ENCODE measurements around the gene EXOSC10. TPM values are rescaled to one million over a fixed set of nuclear protein-coding genes. Genes with fewer than 3 reads are reported as not detected.

The EXOSC10 gene
- total RNA-seq, 1 experiment from 2014 or later, result 73.0 TPM

DNA sequence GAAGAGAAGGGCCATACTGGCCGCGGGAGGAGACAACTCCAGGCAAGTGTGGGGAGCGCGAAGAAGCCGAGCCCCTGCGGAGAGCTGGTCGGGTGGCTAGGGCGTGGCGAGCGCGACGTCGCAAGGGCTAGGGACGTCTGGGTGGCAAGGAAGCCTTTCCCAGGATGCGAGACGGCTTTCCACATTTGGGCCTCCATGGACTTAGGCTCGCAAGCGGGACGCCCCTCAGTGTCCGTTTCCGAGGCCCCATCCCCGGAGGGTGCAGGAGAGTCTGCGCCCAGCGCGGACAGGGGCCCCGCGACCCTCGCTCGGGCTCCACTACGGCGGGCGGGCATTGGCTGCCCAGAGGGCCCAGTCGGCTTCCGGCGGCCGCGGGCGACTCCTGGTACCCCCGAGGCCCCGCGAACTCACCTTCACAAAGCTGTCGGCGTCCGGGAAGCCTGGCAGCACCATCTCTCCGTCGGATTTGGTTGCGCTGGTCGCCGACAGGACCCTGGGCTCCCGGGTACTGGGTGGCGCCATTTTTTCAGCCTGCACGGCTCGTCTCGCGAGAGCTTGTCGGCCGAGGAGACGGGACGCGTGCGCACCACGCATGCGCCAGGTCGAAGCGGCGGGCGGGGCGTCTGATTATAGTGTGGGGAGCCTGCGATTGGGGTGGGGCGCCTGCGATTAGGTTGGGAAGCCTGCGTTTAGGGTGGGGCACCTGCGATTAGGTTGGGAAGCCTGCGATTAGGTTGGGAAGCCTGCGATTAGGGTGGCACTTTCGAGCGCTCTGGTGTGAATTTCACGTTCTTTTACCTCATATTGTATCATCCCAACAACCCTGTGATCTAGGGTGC, at the start of gene EXOSC10 (continued):
- no peak for TF ChIP-seq ESRRA (CRISPR knock-in tag; IDR thresholded peaks at IDR 0.05; ENCODE audit: borderline replicate concordance)
- no peak for TF ChIP-seq ZBTB21 (CRISPR knock-in tag; IDR thresholded peaks at IDR 0.05; ENCODE audit: borderline replicate concordance)
- no peak for TF ChIP-seq NR3C1 (CRISPR knock-in tag; conservative IDR thresholded peaks at IDR 0.05; ENCODE audit: low read depth)
- TF ChIP-seq EMX1 (CRISPR knock-in tag; IDR thresholded peaks at IDR 0.05), result no peak
- TF ChIP-seq, protein P1, sequence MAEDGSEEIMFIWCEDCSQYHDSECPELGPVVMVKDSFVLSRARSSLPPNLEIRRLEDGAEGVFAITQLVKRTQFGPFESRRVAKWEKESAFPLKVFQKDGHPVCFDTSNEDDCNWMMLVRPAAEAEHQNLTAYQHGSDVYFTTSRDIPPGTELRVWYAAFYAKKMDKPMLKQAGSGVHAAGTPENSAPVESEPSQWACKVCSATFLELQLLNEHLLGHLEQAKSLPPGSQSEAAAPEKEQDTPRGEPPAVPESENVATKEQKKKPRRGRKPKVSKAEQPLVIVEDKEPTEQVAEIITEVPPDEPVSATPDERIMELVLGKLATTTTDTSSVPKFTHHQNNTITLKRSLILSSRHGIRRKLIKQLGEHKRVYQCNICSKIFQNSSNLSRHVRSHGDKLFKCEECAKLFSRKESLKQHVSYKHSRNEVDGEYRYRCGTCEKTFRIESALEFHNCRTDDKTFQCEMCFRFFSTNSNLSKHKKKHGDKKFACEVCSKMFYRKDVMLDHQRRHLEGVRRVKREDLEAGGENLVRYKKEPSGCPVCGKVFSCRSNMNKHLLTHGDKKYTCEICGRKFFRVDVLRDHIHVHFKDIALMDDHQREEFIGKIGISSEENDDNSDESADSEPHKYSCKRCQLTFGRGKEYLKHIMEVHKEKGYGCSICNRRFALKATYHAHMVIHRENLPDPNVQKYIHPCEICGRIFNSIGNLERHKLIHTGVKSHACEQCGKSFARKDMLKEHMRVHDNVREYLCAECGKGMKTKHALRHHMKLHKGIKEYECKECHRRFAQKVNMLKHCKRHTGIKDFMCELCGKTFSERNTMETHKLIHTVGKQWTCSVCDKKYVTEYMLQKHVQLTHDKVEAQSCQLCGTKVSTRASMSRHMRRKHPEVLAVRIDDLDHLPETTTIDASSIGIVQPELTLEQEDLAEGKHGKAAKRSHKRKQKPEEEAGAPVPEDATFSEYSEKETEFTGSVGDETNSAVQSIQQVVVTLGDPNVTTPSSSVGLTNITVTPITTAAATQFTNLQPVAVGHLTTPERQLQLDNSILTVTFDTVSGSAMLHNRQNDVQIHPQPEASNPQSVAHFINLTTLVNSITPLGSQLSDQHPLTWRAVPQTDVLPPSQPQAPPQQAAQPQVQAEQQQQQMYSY (CRISPR knock-in tag; IDR thresholded peaks at IDR 0.05), result no peak
- TF ChIP-seq ZNF281 (CRISPR knock-in tag; IDR thresholded peaks at IDR 0.05), result no peak
- no peak for TF ChIP-seq IRF2 (CRISPR knock-in tag; IDR thresholded peaks at IDR 0.05; ENCODE audit: borderline replicate concordance, low read depth)
- no peak for TF ChIP-seq ZNF423 (CRISPR knock-in tag; IDR thresholded peaks at IDR 0.05)
- no peak for TF ChIP-seq HMGA2 (CRISPR knock-in tag; IDR thresholded peaks at IDR 0.05)
- TF ChIP-seq ZNF138 (CRISPR knock-in tag; conservative IDR thresholded peaks at IDR 0.05), result no peak
- no peak for TF ChIP-seq AFF4 (CRISPR knock-in tag; IDR thresholded peaks at IDR 0.05; ENCODE audit: borderline replicate concordance)
- no peak for TF ChIP-seq GTF2I (CRISPR knock-in tag; conservative IDR thresholded peaks at IDR 0.05)
- TF ChIP-seq USF2 (CRISPR knock-in tag; IDR thresholded peaks at IDR 0.05), result no peak
- 0 out of 2 replicates have a peak, but pooled peaks have one; percentile 75 for TF ChIP-seq ATF1 (CRISPR knock-in tag; IDR thresholded peaks at IDR 0.05)
